Endothelial cell (in vitro differentiated cells): ENCODE results near the gene PCNX2. TPM values are rescaled to one million over a fixed set of nuclear protein-coding genes. Genes with fewer than 3 reads are reported as not detected.

Experiments used
- DNase-seq: peaks from one replicate; pipeline ENCODE4 v3.0.0; 2021; ENCODE audit warnings: low spot score
- H3K27ac Mint-ChIP-seq: one replicate; pipeline ENCODE4 v1.8.0; 2021; ENCODE audit warnings: mixed read lengths, inconsistent platforms; ENCODE audit not compliant: unreplicated experiment
- H3K27me3 Mint-ChIP-seq: one replicate; pipeline ENCODE4 v1.8.0; 2021; ENCODE audit warnings: mild to moderate bottlenecking, moderate library complexity, mixed read lengths, inconsistent platforms; ENCODE audit not compliant: unreplicated experiment
- H3K36me3 Mint-ChIP-seq: one replicate; pipeline ENCODE4 v1.8.0; 2021; ENCODE audit warnings: mild to moderate bottlenecking, low read depth, mixed read lengths, inconsistent platforms; ENCODE audit not compliant: unreplicated experiment
- H3K4me1 Mint-ChIP-seq: one replicate; pipeline ENCODE4 v1.8.0; 2021; ENCODE audit warnings: mild to moderate bottlenecking, mixed read lengths, inconsistent platforms; ENCODE audit not compliant: unreplicated experiment
- H3K4me3 Mint-ChIP-seq: one replicate; pipeline ENCODE4 v1.8.0; 2021; ENCODE audit warnings: mild to moderate bottlenecking, mixed read lengths, inconsistent platforms; ENCODE audit not compliant: unreplicated experiment
- H3K9me3 Mint-ChIP-seq: one replicate; pipeline ENCODE4 v1.8.0; 2021; ENCODE audit warnings: mixed read lengths, inconsistent platforms; ENCODE audit not compliant: unreplicated experiment
- CTCF ChIP-seq: fragments of 200-600 bp; sonication (generic); IDR thresholded peaks from one replicate; pipeline ENCODE4 v1.5.0; 2021; ENCODE audit warnings: antibody characterized with exemption; ENCODE audit not compliant: unreplicated experiment
- total RNA-seq: library from RNA; stranded (reverse); fragmentation: NEBNext Ultra II Directional; extraction: Animal tissue kit (Norgen Biotek cat#: 25700); gene quantifications from one replicate; pipeline ENCODE4 v1.2.1, GENCODE V29; 2021; ENCODE audit not compliant: unreplicated experiment

The PCNX2 gene
- total RNA-seq, 1 donor from 2014 or later, result 24.0 TPM

GRCh38 chr1:233277637-233278606 lies 17.6 kb downstream of the PCNX2 start:
- Mint-ChIP-seq H3K4me3 (no peak overlapping the region), H3K27ac (no peak overlapping the region), H3K4me1 (peaks cover 15% of the 10 kb centered on the region), H3K27me3 (no peaks in the 10 kb centered on the region), H3K9me3 (no peaks in the 10 kb centered on the region), H3K36me3 (no peaks in the 10 kb centered on the region)
- DNase-seq, result no peak
- TF ChIP-seq CTCF, result no peak

- H3K4me3 Mint-ChIP-seq, result no peak overlapping the region
- no peaks in the 10 kb centered on the region for H3K4me1 Mint-ChIP-seq
- no peak for TF ChIP-seq CTCF
Observed at GRCh38 chr1:233269656-233270055, 25.9 kb downstream of the PCNX2 start.

GRCh38 chr1:233268389-233269022 lies 27.0 kb downstream of the PCNX2 start:
- H3K27ac Mint-ChIP-seq, result no peak overlapping the region
- H3K27me3 Mint-ChIP-seq, result peaks cover 2% of the 10 kb centered on the region
- H3K4me3 Mint-ChIP-seq, result no peak overlapping the region
- no peaks in the 10 kb centered on the region for H3K36me3 Mint-ChIP-seq
- DNase-seq, result no peak
- TF ChIP-seq CTCF, result no peak
- no peaks in the 10 kb centered on the region for H3K9me3 Mint-ChIP-seq
- no peaks in the 10 kb centered on the region for H3K4me1 Mint-ChIP-seq

More at GRCh38 chr1:233269656-233270055, 25.9 kb downstream of the PCNX2 start:
- H3K27ac Mint-ChIP-seq, result no peak overlapping the region
- H3K27me3 Mint-ChIP-seq, result no peaks in the 10 kb centered on the region
- no peaks in the 10 kb centered on the region for H3K36me3 Mint-ChIP-seq
- no peak for DNase-seq
- H3K9me3 Mint-ChIP-seq, result no peaks in the 10 kb centered on the region

- no peak for TF ChIP-seq CTCF
- Mint-ChIP-seq H3K9me3 (no peaks in the 10 kb centered on the region), H3K4me1 (no peaks in the 10 kb centered on the region), H3K4me3 (no peak overlapping the region), H3K36me3 (peaks cover 19% of the 10 kb centered on the region), H3K27me3 (peaks cover 2% of the 10 kb centered on the region), H3K27ac (no peak overlapping the region)
- no peak for DNase-seq
Observed at GRCh38 chr1:233261695-233262094, 33.8 kb downstream of the PCNX2 start.

GRCh38 chr1:233261206-233261605 lies 34.3 kb downstream of the PCNX2 start:
- Mint-ChIP-seq H3K27me3 (peaks cover 2% of the 10 kb centered on the region), H3K36me3 (peaks cover 19% of the 10 kb centered on the region), H3K9me3 (no peaks in the 10 kb centered on the region), H3K4me3 (no peak overlapping the region), H3K27ac (no peak overlapping the region), H3K4me1 (no peaks in the 10 kb centered on the region)
- TF ChIP-seq CTCF, result no peak
- DNase-seq, result no peak
